Measurements from ENCODE around the gene TRMT10A.

The TRMT10A gene

GRCh38 chr4:99563310-99564186 is at the start of gene TRMT10A:
TSS of gene TRMT10A (minus strand) at chr4:99564039. CDS start at chr4:99559338, 4,701 bp downstream.
- DNase-seq: peak; percentile 85

DNA sequence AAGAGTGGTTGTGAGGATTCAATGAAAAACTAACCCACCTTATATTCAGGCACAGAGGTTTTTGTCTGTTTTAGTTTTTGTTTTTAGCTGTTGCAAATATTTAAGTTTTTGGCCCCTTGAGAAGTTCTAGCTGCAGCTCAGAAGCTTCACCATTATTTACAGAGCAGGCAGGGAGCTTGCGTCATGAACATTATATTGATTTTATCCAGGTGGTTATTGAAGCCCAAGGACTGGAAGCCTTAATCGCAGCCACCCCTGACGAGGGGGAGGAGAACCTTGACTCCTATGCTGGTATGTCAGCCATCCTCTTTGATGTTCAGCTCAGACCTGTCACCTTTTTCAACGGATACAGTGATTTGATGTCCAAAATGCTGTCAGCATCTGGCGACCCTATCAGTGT is 48.9 kb upstream of the TRMT10A start:
- no peak for DNase-seq

- DNase-seq: no peak
Observed at GRCh38 chr4:99612281-99612680, 48.4 kb upstream of the TRMT10A start.

- DNase-seq: no peak
Observed at GRCh38 chr4:99610605-99611175, 46.9 kb upstream of the TRMT10A start.

- no peak for DNase-seq
Observed at GRCh38 chr4:99608417-99608816, 44.6 kb upstream of the TRMT10A start.

DNA sequence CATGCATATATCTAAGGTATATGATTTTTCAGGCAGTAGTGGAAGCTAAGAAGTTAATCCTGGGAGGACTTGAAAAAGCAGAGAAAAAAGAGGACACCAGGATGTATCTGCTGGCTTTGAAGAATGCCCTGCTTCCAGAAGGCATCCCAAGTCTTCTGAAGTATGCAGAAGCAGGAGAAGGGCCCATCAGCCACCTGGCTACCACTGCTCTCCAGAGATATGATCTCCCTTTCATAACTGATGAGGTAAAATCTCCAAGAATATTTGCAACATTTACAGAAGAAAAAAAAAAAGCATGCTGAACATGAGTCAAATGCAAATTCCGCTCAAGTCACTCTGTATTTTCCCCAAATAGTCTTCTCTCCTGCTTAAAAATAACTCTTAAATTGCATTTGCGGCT is 42.9 kb upstream of the TRMT10A start:
- no peak for DNase-seq

GRCh38 chr4:99594818-99595217 is 31.0 kb upstream of the TRMT10A start:
- DNase-seq: no peak

- DNase-seq: no peak
Observed at GRCh38 chr4:99593781-99594641, 30.2 kb upstream of the TRMT10A start.

- DNase-seq: no peak
Observed at GRCh38 chr4:99591757-99592156, 27.9 kb upstream of the TRMT10A start.

DNA sequence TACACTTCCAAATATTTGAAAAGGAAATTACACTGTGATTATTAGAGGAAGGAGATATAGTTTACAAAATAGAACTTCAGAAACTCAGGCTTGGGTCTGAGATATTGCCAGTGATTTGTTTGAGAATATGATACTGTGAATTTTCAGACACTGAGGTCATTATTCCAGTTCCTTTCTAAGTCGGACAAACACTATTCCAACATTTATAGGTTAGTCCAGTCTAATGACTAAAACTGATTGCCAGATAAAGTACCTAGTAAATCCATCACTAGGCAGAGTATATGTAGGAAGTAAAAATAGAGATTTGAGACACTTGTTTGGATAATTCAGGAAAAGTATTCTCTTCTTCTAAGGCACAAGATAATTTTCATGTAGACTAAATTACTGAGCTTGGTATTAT is 24.0 kb upstream of the TRMT10A start:
- no peak for DNase-seq

DNA sequence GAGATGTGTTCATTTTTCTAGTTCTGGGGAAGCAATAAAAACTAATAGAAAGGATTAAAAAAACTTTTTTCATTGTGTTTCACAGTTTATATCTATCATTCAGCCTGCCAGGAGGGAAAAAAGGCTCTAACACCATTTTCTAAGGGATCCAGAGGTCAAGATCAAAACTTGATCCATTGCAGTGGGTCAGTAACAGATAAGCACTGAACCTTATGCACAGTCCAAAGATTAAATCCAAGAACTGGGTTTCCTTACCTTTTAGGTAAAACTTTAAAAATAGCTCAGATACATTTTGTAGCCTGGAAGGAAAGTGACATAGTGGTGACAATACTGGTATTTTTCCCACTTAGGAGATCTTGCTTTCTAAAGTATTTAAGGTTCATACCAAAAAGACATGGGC is 23.5 kb upstream of the TRMT10A start:
- DNase-seq: no peak

GRCh38 chr4:99586797-99587196 is 23.0 kb upstream of the TRMT10A start:
- no peak for DNase-seq

- no peak for DNase-seq
Observed at GRCh38 chr4:99586322-99586721, 22.5 kb upstream of the TRMT10A start.

GRCh38 chr4:99585516-99585915 is 21.7 kb upstream of the TRMT10A start:
- no peak for DNase-seq

GRCh38 chr4:99578714-99579113 is 14.9 kb upstream of the TRMT10A start:
- DNase-seq: no peak

GRCh38 chr4:99574530-99575324 is 10.9 kb upstream of the TRMT10A start, which contains the start of gene MTTP:
TSS of gene MTTP (plus strand) at chr4:99574824. CDS start at chr4:99574910, 86 bp downstream.
- DNase-seq: no peak

GRCh38 chr4:99573735-99574368 is 10.0 kb upstream of the TRMT10A start:
- no peak for DNase-seq

GRCh38 chr4:99572527-99573240 is 8.8 kb upstream of the TRMT10A start:
- DNase-seq: no peak

GRCh38 chr4:99571883-99572282 is 8.0 kb upstream of the TRMT10A start:
- DNase-seq: no peak

DNA sequence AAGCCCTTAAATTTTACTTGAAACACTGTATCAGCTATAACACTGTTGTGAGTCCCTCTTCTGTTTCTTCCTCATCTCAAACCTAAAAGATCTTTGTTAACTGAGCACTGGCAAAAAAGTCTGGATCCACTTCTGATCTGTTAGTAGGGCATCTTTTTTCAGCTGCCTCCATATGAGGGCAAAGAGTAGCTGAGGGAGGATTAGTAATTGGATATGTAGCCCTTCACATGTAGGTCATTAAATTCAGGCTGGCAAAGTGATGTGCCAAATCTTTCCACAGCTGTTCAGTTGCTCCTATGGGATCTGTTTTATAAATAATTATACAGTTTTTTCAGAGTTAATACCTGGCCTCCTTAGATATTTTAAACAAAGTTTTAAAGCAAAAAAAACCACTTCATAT is 1.1 kb upstream of the TRMT10A start:
- DNase-seq: no peak

DNA sequence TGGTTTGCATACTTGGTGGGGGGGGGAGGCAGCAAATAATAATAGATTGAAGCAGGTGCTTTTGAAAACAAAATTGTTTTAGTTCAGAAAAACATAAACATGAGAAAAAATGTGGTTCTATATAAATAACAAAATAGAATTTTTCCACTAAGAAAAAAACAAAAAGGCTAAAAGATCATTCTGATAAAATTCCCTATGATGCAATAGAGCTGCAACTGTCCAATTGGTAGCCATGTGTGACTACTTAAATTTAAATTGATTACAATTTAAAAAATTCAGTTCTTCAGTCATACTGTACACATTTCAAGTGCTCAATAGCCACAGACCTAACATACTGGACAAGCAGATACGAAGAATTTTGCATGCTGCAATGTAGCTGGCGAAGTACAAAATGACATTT is 11.0 kb downstream of the TRMT10A start:
- DNase-seq: no peak

Data from NK-92 treated with Interleukin-12 subunit alpha and Interleukin-12 subunit beta, amount 100 ng/mL, for 24 hours (cell line).